ENCODE results near the gene PCSK4. TPM values are rescaled to one million over a fixed set of nuclear protein-coding genes. Genes with fewer than 3 reads are reported as not detected.

Gene PCSK4
- total RNA-seq, 1 experiment from 2014 or later = 11.1 TPM

DNA sequence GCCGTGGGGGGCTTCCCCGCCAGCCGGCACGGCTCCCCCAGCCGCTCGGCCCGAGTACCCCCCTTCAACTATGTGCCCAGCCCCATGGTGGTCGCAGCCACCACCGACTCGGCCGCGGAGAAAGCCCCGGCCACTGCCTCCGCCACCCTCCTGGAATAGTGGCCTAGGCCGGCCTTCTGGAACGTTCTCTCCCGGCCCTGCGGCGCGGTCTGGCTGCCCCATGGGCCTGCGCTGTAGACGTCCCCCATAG lies 20.2 kb downstream of the PCSK4 start:
- no peaks in the 10 kb centered on the region; a peak in 1 of 4 replicates for H3K36me3 ChIP-seq (ENCODE audit: control insufficient read depth in 1 of 2, insufficient read depth in 2 of 2, low read length in 2 of 2)
- peak overlapping the region; percentile 57 to 66 for H3K4me3 ChIP-seq (replicated peaks in 1 of 2; ENCODE audit: low read depth in 1 of 2, low read length in 2 of 2)
- H4K20me1 ChIP-seq (ENCODE audit: insufficient read depth) = no peaks in the 10 kb centered on the region
- H3K79me2 ChIP-seq (ENCODE audit: insufficient read depth, low read length) = peaks cover 11% of the 10 kb centered on the region; the same call in 1 of the 2 replicates
- peak overlapping the region; percentile 91 for H3K27ac ChIP-seq (ENCODE audit: low read depth, low read length)
- ChIA-PET POLR2A (no interaction called here), CTCF (interaction anchor here (1.0 kb wide), 1 partner anchor 76 kb away, joined by 4 read pairs; no protein-coding TSS in a partner anchor), RAD21 (ENCODE audit: low non-redundant PET in 1 of 2, low total read pairs in 2 of 2, uncharacterized antibody in 2 of 2, unreplicated experiment in 2 of 2) (no interaction called here)
- H3K4me1 ChIP-seq (ENCODE audit: control insufficient read depth in 1 of 2, insufficient read depth in 2 of 2, low read length in 2 of 2) = peaks cover 19 to 39% of the 10 kb centered on the region in 2 experiments
- DNase-seq (ENCODE audit: low read depth, low spot score) = no peak
- TF ChIP-seq EGR1 (IDR thresholded peaks at IDR 0.05; ENCODE audit: low read depth) (no peak), ZNF274 (IDR thresholded peaks at IDR 0.05; ENCODE audit: low read depth, low read length) (no peak), CBX3 (IDR thresholded peaks at IDR 0.05; ENCODE audit: low read depth) (no peak), SP1 (IDR thresholded peaks at IDR 0.05; ENCODE audit: low read depth) (no peak)
- TF ChIP-seq, protein P1, sequence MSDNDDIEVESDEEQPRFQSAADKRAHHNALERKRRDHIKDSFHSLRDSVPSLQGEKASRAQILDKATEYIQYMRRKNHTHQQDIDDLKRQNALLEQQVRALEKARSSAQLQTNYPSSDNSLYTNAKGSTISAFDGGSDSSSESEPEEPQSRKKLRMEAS (IDR thresholded peaks at IDR 0.05) = no peak
- peak overlapping the region; percentile 96 for H3K4me2 ChIP-seq (ENCODE audit: low read length)
- no peak overlapping the region for H2AFZ ChIP-seq (ENCODE audit: low read depth, low read length, poor library complexity, severe bottlenecking)
- H3K9me2 ChIP-seq (ENCODE audit: insufficient read depth) = no peaks in the 10 kb centered on the region
- no TSS peak for BruUV-seq (replicated peaks)
- no peaks in the 10 kb centered on the region for H3K27me3 ChIP-seq (ENCODE audit: insufficient read depth, low read length)
- peak; percentile 3 for ATAC-seq
- intact Hi-C loops (cut with micrococcal nuclease) = loop anchor here (1.0 kb wide), 1 partner anchor 9 kb away; the partner anchor contains the start of gene C19orf25
- peak overlapping the region; percentile 60 for H3K9ac ChIP-seq (ENCODE audit: low read length)
- H3K9me3 ChIP-seq (ENCODE audit: control insufficient read depth in 1 of 2, insufficient read depth in 1 of 2, low read depth in 1 of 2, low read length in 2 of 2) = no peaks in the 10 kb centered on the region

DNA sequence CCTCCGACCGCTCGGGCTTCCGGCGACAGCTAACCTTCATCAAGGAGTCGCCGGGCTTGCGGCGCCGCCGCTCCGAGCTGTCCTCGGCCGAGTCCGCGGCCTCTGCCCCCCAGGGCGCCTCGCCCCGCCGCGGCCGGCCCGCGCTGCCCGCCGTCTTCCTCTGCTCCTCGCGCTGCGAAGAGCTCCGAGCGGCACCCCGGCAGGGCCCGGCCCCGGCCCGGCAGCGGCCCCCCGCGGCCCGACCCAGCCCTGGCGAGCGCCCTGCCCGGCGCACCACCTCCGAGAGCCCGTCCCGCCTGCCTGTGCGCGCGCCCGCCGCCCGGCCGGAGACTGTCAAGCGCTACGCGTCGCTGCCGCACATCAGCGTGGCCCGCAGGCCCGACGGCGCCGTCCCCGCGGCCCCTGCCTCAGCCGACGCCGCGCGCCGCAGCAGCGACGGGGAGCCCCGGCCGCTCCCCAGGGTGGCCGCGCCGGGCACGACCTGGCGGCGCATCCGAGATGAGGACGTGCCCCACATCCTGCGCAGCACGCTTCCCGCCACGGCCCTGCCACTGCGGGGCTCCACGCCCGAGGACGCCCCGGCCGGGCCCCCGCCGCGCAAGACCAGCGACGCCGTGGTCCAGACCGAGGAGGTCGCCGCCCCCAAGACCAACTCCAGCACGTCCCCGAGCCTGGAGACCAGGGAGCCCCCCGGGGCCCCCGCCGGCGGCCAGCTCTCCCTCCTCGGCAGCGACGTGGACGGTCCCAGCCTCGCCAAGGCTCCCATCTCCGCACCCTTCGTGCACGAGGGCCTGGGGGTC lies 20.7 kb downstream of the PCSK4 start:
- ChIA-PET RAD21 (ENCODE audit: low non-redundant PET in 1 of 2, low total read pairs in 2 of 2, uncharacterized antibody in 2 of 2, unreplicated experiment in 2 of 2) (interaction anchor here in 1 of 2 experiments (0.6 kb wide), 1 partner anchor 112 kb away, joined by 3 read pairs; no protein-coding TSS in a partner anchor), POLR2A (no interaction called here), CTCF (no interaction called here)
- Histone ChIP-seq H3K79me2 (ENCODE audit: insufficient read depth, low read length) (peaks cover 11% of the 10 kb centered on the region; the same call in 1 of the 2 replicates), H3K9me3 (ENCODE audit: control insufficient read depth in 1 of 2, insufficient read depth in 1 of 2, low read depth in 1 of 2, low read length in 2 of 2) (no peaks in the 10 kb centered on the region), H3K4me1 (ENCODE audit: control insufficient read depth in 1 of 2, insufficient read depth in 2 of 2, low read length in 2 of 2) (peaks cover 19 to 39% of the 10 kb centered on the region in 2 experiments), H4K20me1 (ENCODE audit: insufficient read depth) (no peaks in the 10 kb centered on the region), H3K4me2 (ENCODE audit: low read length) (peak overlapping the region; percentile 96), H3K36me3 (ENCODE audit: control insufficient read depth in 1 of 2, insufficient read depth in 2 of 2, low read length in 2 of 2) (no peaks in the 10 kb centered on the region; a peak in 1 of 4 replicates), H3K27ac (ENCODE audit: low read depth, low read length) (peak overlapping the region; percentile 91), H3K9me2 (ENCODE audit: insufficient read depth) (no peaks in the 10 kb centered on the region), H3K27me3 (ENCODE audit: insufficient read depth, low read length) (no peaks in the 10 kb centered on the region), H3K4me3 (replicated peaks in 1 of 2; ENCODE audit: low read depth in 1 of 2, low read length in 2 of 2) (peak overlapping the region; percentile 57 to 66), H3K9ac (ENCODE audit: low read length) (peak overlapping the region; percentile 69), H2AFZ (ENCODE audit: low read depth, low read length, poor library complexity, severe bottlenecking) (no peak overlapping the region)
- ATAC-seq (peak; percentile 35), DNase-seq (ENCODE audit: low read depth, low spot score) (no peak)
- no TSS peak for BruUV-seq (replicated peaks)
- TF ChIP-seq, protein P1 (IDR thresholded peaks at IDR 0.05) = peak; percentile 31; the same call in 1 of the 2 replicates
- TF ChIP-seq ZFX (IDR thresholded peaks at IDR 0.05) = peak; percentile 71
- TF ChIP-seq SP1 (IDR thresholded peaks at IDR 0.05; ENCODE audit: low read depth) = no peak
- no peak for TF ChIP-seq EZH2phosphoT487 (IDR thresholded peaks at IDR 0.05; ENCODE audit: borderline replicate concordance)
- intact Hi-C loops (cut with micrococcal nuclease) = loop anchor here (1.0 kb wide), 1 partner anchor 10 kb away; the partner anchor contains the start of gene C19orf25
